Brain microvascular endothelial cell (primary cell): ENCODE measurements around the gene CLDN22.
"Not testable (repeated sequence)": the region's sequence is repeated elsewhere in the genome, so short reads cannot be mapped to it uniquely, and the experiment has no call there.

Source experiments
- DNase-seq: peaks from one replicate; pipeline ENCODE4 v3.0.0-alpha.2; 2020
- H3K27ac ChIP-seq: fragments of 250-450 bp; sonication (Bioruptor Pico); 2 replicates; pipeline ENCODE4 v1.5.1; 2020; ENCODE audit warnings: mild to moderate bottlenecking, moderate library complexity
- H3K27me3 ChIP-seq: fragments of 250-450 bp; sonication (Bioruptor Pico); replicated peaks from 2 replicates; pipeline ENCODE4 v1.5.1; 2020; ENCODE audit warnings: mild to moderate bottlenecking
- H3K36me3 ChIP-seq: fragments of 250-450 bp; sonication (Bioruptor Pico); replicated peaks from 2 replicates; pipeline ENCODE4 v1.5.1; 2020; ENCODE audit warnings: mild to moderate bottlenecking
- H3K4me3 ChIP-seq: 2 replicates; pipeline ENCODE4 v1.5.1; 2011; ENCODE audit warnings: low read depth, mild to moderate bottlenecking, control low read depth, low read length, moderate library complexity
- CTCF ChIP-seq: IDR thresholded peaks from 2 replicates; pipeline ENCODE4 v1.5.1; 2011; ENCODE audit warnings: low read depth, mild to moderate bottlenecking, moderate library complexity, low read length, control low read depth, inconsistent platforms; ENCODE audit errors: missing control alignments
- in situ Hi-C: cut with HindIII; loops from 2 replicates; pipeline ENCODE4 v1.10.0; 2017; ENCODE audit warnings: low sequenced_read_pairs, low pct_ligation_motif_present

Gene CLDN22

GRCh38 chr4:183324619-183325018 is 4.5 kb upstream of the CLDN22 start:
- DNase-seq, result no peak
- H3K36me3 ChIP-seq, result no peaks in the 10 kb centered on the region
- no peaks in the 10 kb centered on the region for H3K27me3 ChIP-seq
- TF ChIP-seq CTCF, result no peak
- in situ Hi-C loops, result no loop called here
- no peak overlapping the region for H3K27ac ChIP-seq
- no peak overlapping the region for H3K4me3 ChIP-seq

- in situ Hi-C loops, result not testable (repeated sequence)
These were observed 4.0 kb upstream of the CLDN22 start for GRCh38 chr4:183324056-183324455.

GRCh38 chr4:183323295-183323694 is 3.2 kb upstream of the CLDN22 start:
- Histone ChIP-seq H3K27ac (no peak overlapping the region), H3K36me3 (no peaks in the 10 kb centered on the region), H3K4me3 (no peak overlapping the region), H3K27me3 (no peaks in the 10 kb centered on the region)
- in situ Hi-C loops, result no loop called here
- no peak for TF ChIP-seq CTCF
- DNase-seq, result no peak

More at GRCh38 chr4:183324056-183324455, 4.0 kb upstream of the CLDN22 start:
- H3K4me3 ChIP-seq, H3K27me3 ChIP-seq, H3K36me3 ChIP-seq, H3K27ac ChIP-seq, DNase-seq: not testable (repeated sequence)

GRCh38 chr4:183322326-183322725 is 2.2 kb upstream of the CLDN22 start, which contains the start of gene CLDN24:
CLDN24 (minus strand) TSS chr4:183322426; CDS start chr4:183322426, 0 bp downstream.
- in situ Hi-C loops, result no loop called here
- H3K4me3 ChIP-seq, result no peak within 1 kb of the TSS
- DNase-seq, result no peak
- H3K27me3 ChIP-seq, result no peaks in the 10 kb centered on the region
- no peaks in the 10 kb centered on the region for H3K36me3 ChIP-seq
- no peak within 1 kb of the TSS for H3K27ac ChIP-seq
- no peak for TF ChIP-seq CTCF

- Histone ChIP-seq H3K27ac (no peak overlapping the region), H3K36me3 (no peaks in the 10 kb centered on the region), H3K4me3 (no peak overlapping the region), H3K27me3 (no peaks in the 10 kb centered on the region)
- DNase-seq, result no peak
- in situ Hi-C loops, result no loop called here
- TF ChIP-seq CTCF, result no peak
These were observed 1.4 kb upstream of the CLDN22 start for GRCh38 chr4:183321516-183321915.

- Histone ChIP-seq H3K27ac (no peak overlapping the region), H3K4me3 (no peak overlapping the region), H3K27me3 (no peaks in the 10 kb centered on the region), H3K36me3 (peaks cover 3% of the 10 kb centered on the region)
- in situ Hi-C loops, result no loop called here
- TF ChIP-seq CTCF, result no peak
- DNase-seq, result no peak
These were observed 1.0 kb upstream of the CLDN22 start for GRCh38 chr4:183321079-183321478.
